Measurements from ENCODE around the gene ST7. TPM values are rescaled to one million over a fixed set of nuclear protein-coding genes. Genes with fewer than 3 reads are reported as not detected.

Gene ST7
- total RNA-seq, 1 experiment from 2014 or later: 12.4 TPM

DNA sequence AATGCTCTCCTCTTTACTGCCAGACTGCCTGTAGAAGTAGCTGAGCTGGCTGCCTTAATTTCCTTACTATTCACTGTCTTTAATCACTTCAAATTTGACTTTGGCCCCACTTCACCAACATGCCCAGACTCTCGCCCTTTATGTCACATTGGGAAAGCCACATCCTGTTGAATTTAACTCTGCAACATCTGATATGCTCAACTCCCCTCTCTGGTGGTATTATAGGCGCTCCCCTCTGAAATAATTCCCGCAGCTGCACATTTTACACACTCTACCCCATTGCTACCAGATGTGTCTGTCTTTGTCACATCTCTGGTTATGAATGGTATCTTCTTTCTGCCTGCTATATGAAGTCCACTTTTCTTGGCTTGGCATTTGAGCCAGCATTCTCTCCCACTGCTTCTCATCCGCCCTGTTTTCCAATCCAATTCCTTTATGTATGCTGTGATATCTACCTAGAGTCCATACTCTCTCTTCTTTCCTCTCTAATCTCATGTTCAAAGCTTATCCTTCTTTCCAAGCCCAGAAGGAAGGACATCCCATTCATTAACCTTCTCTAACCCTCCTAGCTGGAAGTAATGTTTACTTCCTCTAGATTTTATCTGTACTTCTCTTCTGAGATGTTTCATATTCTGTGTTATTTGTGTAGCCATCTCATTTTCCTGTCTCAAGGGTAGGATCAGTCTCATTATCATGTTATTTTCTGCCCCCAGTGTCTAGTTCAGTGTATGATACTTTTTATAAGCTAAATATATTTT is 134.5 kb downstream of the ST7 start:
- Mint-ChIP-seq H3K4me1 (peaks cover 8% of the 10 kb centered on the region), H3K27ac (peak overlapping the region; percentile 4; the same call in 1 of the 2 replicates), H3K36me3 (no peaks in the 10 kb centered on the region), H3K4me3 (no peak overlapping the region), H3K27me3 (ENCODE audit: low read depth) (no peaks in the 10 kb centered on the region), H3K9me3 (no peaks in the 10 kb centered on the region)
- TF ChIP-seq, protein P1, sequence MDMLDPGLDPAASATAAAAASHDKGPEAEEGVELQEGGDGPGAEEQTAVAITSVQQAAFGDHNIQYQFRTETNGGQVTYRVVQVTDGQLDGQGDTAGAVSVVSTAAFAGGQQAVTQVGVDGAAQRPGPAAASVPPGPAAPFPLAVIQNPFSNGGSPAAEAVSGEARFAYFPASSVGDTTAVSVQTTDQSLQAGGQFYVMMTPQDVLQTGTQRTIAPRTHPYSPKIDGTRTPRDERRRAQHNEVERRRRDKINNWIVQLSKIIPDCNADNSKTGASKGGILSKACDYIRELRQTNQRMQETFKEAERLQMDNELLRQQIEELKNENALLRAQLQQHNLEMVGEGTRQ (CRISPR knock-in tag; IDR thresholded peaks at IDR 0.05): no peak
- TF ChIP-seq AFF4 (CRISPR knock-in tag; IDR thresholded peaks at IDR 0.05; ENCODE audit: borderline replicate concordance) (no peak), ATF1 (CRISPR knock-in tag; IDR thresholded peaks at IDR 0.05) (no peak), ZNF512 (CRISPR knock-in tag; IDR thresholded peaks at IDR 0.05; ENCODE audit: borderline replicate concordance) (no peak), GABPB1 (CRISPR knock-in tag; IDR thresholded peaks at IDR 0.05) (no peak), ZNF263 (CRISPR knock-in tag; IDR thresholded peaks at IDR 0.05; ENCODE audit: low read depth) (no peak), ESRRA (CRISPR knock-in tag; IDR thresholded peaks at IDR 0.05; ENCODE audit: borderline replicate concordance) (no peak), ZNF671 (CRISPR knock-in tag; IDR thresholded peaks at IDR 0.05) (no peak), SOX15 (CRISPR knock-in tag; IDR thresholded peaks at IDR 0.05) (no peak), MXD4 (CRISPR knock-in tag; IDR thresholded peaks at IDR 0.05; ENCODE audit: borderline replicate concordance) (no peak), TEAD4 (CRISPR knock-in tag; IDR thresholded peaks at IDR 0.05) (no peak), TP53 (CRISPR knock-in tag; IDR thresholded peaks at IDR 0.05) (no peak), MYBL2 (CRISPR knock-in tag; IDR thresholded peaks at IDR 0.05) (no peak), EMX1 (CRISPR knock-in tag; IDR thresholded peaks at IDR 0.05) (no peak)
- TF ChIP-seq, protein P2, sequence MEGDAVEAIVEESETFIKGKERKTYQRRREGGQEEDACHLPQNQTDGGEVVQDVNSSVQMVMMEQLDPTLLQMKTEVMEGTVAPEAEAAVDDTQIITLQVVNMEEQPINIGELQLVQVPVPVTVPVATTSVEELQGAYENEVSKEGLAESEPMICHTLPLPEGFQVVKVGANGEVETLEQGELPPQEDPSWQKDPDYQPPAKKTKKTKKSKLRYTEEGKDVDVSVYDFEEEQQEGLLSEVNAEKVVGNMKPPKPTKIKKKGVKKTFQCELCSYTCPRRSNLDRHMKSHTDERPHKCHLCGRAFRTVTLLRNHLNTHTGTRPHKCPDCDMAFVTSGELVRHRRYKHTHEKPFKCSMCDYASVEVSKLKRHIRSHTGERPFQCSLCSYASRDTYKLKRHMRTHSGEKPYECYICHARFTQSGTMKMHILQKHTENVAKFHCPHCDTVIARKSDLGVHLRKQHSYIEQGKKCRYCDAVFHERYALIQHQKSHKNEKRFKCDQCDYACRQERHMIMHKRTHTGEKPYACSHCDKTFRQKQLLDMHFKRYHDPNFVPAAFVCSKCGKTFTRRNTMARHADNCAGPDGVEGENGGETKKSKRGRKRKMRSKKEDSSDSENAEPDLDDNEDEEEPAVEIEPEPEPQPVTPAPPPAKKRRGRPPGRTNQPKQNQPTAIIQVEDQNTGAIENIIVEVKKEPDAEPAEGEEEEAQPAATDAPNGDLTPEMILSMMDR (IDR thresholded peaks at IDR 0.05): no peak
- POLR2A ChIA-PET: no interaction called here
- ATAC-seq (no peak), DNase-seq (ENCODE audit: low spot score) (no peak)
- CTCF ChIA-PET: no interaction called here

DNA sequence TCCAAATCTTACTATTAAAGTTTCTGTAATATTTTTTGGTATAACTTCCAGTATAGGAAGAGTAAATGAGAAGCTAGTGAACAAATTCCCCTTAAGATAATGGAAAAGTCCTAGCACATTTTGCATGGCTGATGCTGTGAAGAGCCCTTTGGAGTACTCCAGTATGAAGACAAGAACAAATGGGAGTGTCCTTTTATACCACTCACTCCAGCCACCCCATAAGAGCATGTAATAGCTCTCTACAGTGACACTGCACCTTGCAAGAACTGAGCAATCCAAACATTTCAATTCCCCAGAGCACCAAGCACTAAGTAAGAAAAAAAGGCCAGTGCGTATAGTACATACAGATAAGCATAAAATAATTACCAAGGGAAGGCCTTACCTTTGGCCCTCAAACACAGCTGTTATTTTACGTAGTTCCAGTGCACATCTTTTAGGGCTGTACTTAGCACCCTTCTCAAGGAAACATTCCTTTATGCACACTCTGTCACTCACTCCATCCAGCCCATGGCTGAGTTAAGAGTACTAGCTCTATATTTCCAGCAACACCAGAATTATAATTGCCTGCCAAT is 135.4 kb downstream of the ST7 start:
- ATAC-seq: no peak
- ChIA-PET CTCF (no interaction called here), POLR2A (no interaction called here)
- Mint-ChIP-seq H3K4me3 (no peak overlapping the region), H3K27me3 (ENCODE audit: low read depth) (no peaks in the 10 kb centered on the region), H3K4me1 (peaks cover 8% of the 10 kb centered on the region), H3K9me3 (no peaks in the 10 kb centered on the region), H3K27ac (no peak overlapping the region), H3K36me3 (no peaks in the 10 kb centered on the region)
- no peak for DNase-seq (ENCODE audit: low spot score)
- no peak for TF ChIP-seq NR2C2 (CRISPR knock-in tag; IDR thresholded peaks at IDR 0.05)
- TF ChIP-seq E2F1 (CRISPR knock-in tag; IDR thresholded peaks at IDR 0.05): no peak
- TF ChIP-seq, protein P3, sequence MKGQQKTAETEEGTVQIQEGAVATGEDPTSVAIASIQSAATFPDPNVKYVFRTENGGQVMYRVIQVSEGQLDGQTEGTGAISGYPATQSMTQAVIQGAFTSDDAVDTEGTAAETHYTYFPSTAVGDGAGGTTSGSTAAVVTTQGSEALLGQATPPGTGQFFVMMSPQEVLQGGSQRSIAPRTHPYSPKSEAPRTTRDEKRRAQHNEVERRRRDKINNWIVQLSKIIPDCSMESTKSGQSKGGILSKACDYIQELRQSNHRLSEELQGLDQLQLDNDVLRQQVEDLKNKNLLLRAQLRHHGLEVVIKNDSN (CRISPR knock-in tag; IDR thresholded peaks at IDR 0.05): no peak
- no peak for TF ChIP-seq ATF1 (CRISPR knock-in tag; IDR thresholded peaks at IDR 0.05)
- no peak for TF ChIP-seq MAX (CRISPR knock-in tag; IDR thresholded peaks at IDR 0.05)
- TF ChIP-seq IRF2 (CRISPR knock-in tag; IDR thresholded peaks at IDR 0.05; ENCODE audit: borderline replicate concordance, low read depth): no peak
- no peak for TF ChIP-seq PREB (CRISPR knock-in tag; IDR thresholded peaks at IDR 0.05; ENCODE audit: borderline replicate concordance)
- TF ChIP-seq ZNF121 (CRISPR knock-in tag; IDR thresholded peaks at IDR 0.05): no peak

Measured in WTC11 (cell line).